Measurements from ENCODE around the gene MUC20. TPM values are rescaled to one million over a fixed set of nuclear protein-coding genes. Genes with fewer than 3 reads are reported as not detected.

MUC20 gene
- total and polyA plus RNA-seq, 2 of the 8 experiments (the other 6 are each of a cell fraction or from before 2014, with no cell fraction given): 0.24 to 0.26 TPM

DNA sequence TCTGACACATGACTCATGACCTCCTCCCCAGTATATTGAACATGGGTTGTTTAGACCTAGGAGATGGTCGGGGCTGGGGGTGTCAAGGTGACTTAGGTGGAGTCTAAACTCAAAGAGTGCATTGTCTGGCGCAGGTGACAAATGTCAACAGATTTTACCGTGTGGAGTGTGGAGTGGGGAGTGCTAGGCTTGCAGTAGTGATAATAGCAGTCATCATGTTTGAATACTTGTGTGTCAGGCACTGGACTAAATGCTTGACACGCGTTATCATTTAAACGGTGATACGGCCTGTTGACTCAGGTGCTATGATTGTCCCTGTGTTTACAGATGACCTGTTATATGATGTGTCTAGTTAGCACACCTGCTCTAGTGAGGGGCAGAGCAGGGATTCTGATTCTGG is 30.8 kb downstream of the MUC20 start:
- H2AK5ac ChIP-seq (ENCODE audit: low read depth, low read length): no peak overlapping the region
- H3K9ac ChIP-seq (replicated peaks in 1 of 4; ENCODE audit: extremely low read depth in 1 of 4, low read depth in 3 of 4, low read length in 3 of 4): no peak overlapping the region
- peaks cover 0 to 7% (median 0%) of the 10 kb centered on the region in 4 experiments; a peak in 2 of 7 replicates for H3K4me1 ChIP-seq (replicated peaks in 1 of 4; ENCODE audit: control insufficient read depth in 3 of 4, insufficient read depth in 4 of 4, low read length in 3 of 4)
- no peaks in the 10 kb centered on the region for H3K79me2 ChIP-seq (ENCODE audit: control insufficient read depth in 1 of 2, insufficient read depth in 2 of 2, low read length in 2 of 2)
- H3K27ac ChIP-seq (ENCODE audit: low read depth, low read length): no peak overlapping the region
- no peak for FAIRE-seq
- H2BK20ac ChIP-seq (ENCODE audit: low read length): no peak overlapping the region
- no peak for DNase-seq (ENCODE audit: low read depth in 1 of 2, low spot score in 2 of 2)
- ChIA-PET CTCF (ENCODE audit: partially characterized antibody) (no interaction called here), POLR2A (ENCODE audit: partially characterized antibody) (no interaction called here)
- no peak overlapping the region for H2BK5ac ChIP-seq (ENCODE audit: low read depth, low read length)
- no peaks in the 10 kb centered on the region for H3K36me3 ChIP-seq (ENCODE audit: control insufficient read depth in 2 of 4, insufficient read depth in 4 of 4, low read length in 3 of 4)
- H4K5ac ChIP-seq (ENCODE audit: insufficient read length, low read depth, low read length): no peak overlapping the region
- H2BK15ac ChIP-seq (ENCODE audit: low read length): no peak overlapping the region
- 81% methylated on average over 7 of the region's 7 CpGs; no CpG with 5 or more reads in 1 of the 2 experiments for WGBS, 2 experiments (ENCODE audit: extremely low coverage in 1 of 2, insufficient coverage in 1 of 2, insufficient read length in 1 of 2, insufficient replicate concordance in 2 of 2, low coverage in 1 of 2, low lambda C conversion rate in 2 of 2, missing lambda C conversion rate in 1 of 2)
- no peak overlapping the region for H3K4me3 ChIP-seq (ENCODE audit: extremely low read depth in 1 of 4, insufficient read depth in 2 of 4, low read depth in 3 of 4, low read length in 4 of 4)
- no peaks in the 10 kb centered on the region for H4K20me1 ChIP-seq (replicated peaks in 1 of 2; ENCODE audit: control insufficient read depth in 1 of 2, insufficient read depth in 2 of 2, low read length in 2 of 2)
- no peak overlapping the region for H3K56ac ChIP-seq (replicated peaks; ENCODE audit: insufficient read length, low read depth, low read length)
- H3K9me3 ChIP-seq (ENCODE audit: insufficient read depth in 2 of 2, low read depth in 1 of 2, low read length in 1 of 2): peaks cover 0 to 6% of the 10 kb centered on the region in 2 experiments; a peak in 1 of 4 replicates
- H3K4ac ChIP-seq (replicated peaks; ENCODE audit: insufficient read length, low read depth, low read length): no peak overlapping the region
- no peak overlapping the region for H4K91ac ChIP-seq (replicated peaks; ENCODE audit: insufficient read length, low read length)
- no peak overlapping the region for H2AFZ ChIP-seq (ENCODE audit: low read length)
- TF ChIP-seq CHD1 (IDR thresholded peaks at IDR 0.05; ENCODE audit: low read depth, low read length): no peak
- TF ChIP-seq CBX5 (IDR thresholded peaks at IDR 0.05; ENCODE audit: low read depth, low read length): no peak
- no peak for TF ChIP-seq SRF (IDR thresholded peaks at IDR 0.05; ENCODE audit: low read depth, low read length)
- no peak for TF ChIP-seq ASH2L (IDR thresholded peaks at IDR 0.05; ENCODE audit: low read length)
- TF ChIP-seq USF2 (IDR thresholded peaks at IDR 0.05; ENCODE audit: low read length): no peak
- no peaks in the 10 kb centered on the region for H3K79me1 ChIP-seq (ENCODE audit: low read depth, low read length)
- no peak overlapping the region for H4K8ac ChIP-seq (ENCODE audit: extremely low read depth, insufficient read depth, low read length)
- peaks cover 0 to 19% (median 16%) of the 10 kb centered on the region in 4 experiments; a peak in 6 of 7 replicates for H3K27me3 ChIP-seq (replicated peaks in 1 of 4; ENCODE audit: control insufficient read depth in 3 of 4, extremely low read depth in 1 of 4, insufficient read depth in 3 of 4, low read length in 3 of 4)
- H3K14ac ChIP-seq (ENCODE audit: insufficient read length): no peak overlapping the region
- H3K4me2 ChIP-seq (ENCODE audit: insufficient read depth in 1 of 2, low read depth in 2 of 2, low read length in 2 of 2): no peak overlapping the region
- H3K23me2 ChIP-seq (ENCODE audit: low read depth, low read length): no peaks in the 10 kb centered on the region
- H3K23ac ChIP-seq (ENCODE audit: insufficient read length): no peak overlapping the region
- H3K18ac ChIP-seq (ENCODE audit: extremely low read depth, low read length): no peak overlapping the region
- H2BK12ac ChIP-seq (ENCODE audit: low read depth, low read length): no peak overlapping the region
- H2BK120ac ChIP-seq (replicated peaks; ENCODE audit: low read depth, low read length): no peak overlapping the region

Data from H1 (cell line).